Fibroblast of skin of left biceps (primary cell): ENCODE results near the gene BNC2.

Source experiments
- DNase-seq, 2 experiments: peaks; one replicate each; pipeline ENCODE4 v3.0.0-alpha.2; 2013; ENCODE audit warnings: low read depth in 2 of 2

BNC2 gene

DNA sequence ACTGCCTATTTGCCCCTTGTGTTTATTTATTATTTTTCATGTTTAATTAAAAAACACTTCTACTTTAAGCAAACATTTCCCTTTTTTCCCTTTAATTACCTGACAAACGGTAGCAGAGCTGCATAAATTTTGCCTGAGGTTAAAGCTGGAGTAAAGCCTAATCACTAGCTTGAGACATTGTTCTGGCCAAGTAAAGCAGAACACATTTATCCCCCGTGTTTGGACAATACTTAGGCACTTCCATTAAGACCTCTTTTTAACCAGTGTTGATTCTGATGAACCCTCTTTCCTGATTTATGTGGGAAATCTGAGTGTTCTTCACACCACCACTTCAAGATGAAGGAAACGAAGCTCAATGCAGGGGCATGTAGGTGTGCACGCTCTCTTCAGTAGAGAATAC is 54.5 kb downstream of the BNC2 start:
- DNase-seq = no peak

DNA sequence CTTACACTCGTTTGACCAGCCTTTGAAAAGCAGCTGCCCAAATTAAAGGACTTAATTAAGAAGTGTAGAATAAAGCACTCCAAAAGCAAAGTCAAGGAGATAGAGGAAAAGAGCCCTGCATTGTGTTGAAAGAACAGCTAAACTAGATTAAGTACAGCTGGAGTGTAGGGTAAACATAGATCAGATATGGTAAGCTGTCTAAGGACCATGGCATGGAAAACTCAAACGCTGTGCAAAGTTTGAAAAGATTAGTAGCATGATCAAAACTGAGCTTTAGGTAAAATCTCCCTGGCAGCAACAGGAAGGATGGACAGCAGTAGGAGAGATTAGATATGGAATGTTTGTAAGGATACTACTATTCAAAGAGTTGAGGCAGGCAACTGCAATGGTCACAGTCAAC is 55.4 kb downstream of the BNC2 start:
- no peak for DNase-seq

DNA sequence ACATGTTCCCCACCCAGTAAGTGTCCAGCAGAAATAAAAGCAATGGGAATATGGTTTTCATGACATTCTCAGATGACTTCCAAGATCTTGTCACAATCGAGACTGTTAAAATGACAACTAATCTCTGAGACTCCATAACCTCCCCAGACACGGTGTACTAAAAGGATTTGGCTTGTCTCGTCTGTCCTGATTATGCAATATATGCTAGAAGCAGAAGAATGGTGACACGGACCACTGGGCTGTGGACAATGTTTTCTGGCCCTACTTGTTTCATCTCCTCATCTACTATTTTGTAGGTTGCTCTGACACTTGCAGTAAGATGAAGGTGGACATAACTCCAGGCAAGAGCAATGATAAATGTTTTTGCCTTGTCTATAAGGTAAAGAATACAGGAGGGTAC is 56.6 kb downstream of the BNC2 start:
- DNase-seq = no peak

DNA sequence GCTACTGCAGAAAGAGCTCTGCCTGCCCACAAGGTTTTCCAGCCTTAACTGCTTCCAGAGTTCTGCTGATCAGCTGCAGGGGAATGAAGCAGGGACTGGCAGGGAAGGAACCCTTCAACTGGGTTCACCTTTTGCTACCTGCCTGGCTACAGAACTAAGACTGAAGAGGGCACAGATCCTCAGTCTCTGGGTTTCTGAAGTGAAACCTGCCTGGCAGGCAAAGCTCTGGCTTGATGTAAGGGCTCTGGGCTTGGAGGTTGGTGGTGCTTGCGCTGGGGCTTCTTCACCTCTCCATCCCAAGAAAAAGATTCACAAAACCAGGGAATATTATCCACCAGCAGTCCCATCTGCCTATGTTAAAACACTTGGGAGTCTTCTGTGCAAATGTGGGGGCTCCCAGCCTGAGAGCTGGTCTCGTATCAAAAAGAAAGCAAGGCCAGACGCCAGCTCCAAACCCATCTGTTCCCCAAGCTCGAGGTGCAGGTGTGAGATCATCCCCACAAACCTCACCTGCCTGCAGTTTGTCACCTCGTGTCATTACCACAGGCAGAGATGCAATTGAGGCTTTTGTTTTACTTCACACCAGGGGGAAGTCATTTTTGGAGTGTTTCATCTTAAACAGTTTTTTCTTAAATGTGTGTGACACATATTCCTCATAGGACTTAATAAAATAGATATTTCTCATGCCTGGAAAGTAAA is 58.3 kb downstream of the BNC2 start:
- no peak for DNase-seq

DNA sequence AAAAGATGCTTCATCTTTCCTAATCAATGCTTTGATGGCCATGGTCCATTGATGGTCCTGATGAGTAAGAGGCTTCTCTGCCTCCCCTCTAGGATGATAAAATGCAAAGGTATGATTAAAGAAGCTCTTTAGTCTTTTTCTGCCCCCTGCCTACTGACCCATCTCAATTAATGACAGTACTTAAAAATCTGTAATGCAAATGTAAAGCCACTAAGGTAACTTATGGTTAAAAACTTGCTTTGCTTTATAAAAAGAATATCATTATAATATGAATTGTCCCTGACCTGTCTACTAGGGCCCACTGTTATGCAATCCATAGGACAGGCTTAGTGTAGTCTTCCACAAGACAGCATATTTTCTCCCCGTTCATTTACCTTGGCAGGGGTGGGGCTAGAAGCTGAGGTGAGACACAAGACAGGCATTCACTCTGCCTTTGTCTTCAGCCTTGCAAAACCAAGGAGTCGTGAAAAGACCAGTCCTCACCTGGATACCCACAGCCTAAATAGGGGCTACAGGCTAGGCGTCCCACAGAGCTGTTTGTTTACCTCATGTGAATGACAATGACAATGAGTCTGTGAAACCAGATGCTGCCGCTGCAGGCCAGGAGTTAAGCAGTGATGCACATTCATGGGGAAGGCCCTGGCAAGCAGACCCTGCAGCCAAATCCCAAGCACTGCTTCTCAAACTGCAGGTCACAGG is 60.4 kb downstream of the BNC2 start:
- no peak for DNase-seq

DNA sequence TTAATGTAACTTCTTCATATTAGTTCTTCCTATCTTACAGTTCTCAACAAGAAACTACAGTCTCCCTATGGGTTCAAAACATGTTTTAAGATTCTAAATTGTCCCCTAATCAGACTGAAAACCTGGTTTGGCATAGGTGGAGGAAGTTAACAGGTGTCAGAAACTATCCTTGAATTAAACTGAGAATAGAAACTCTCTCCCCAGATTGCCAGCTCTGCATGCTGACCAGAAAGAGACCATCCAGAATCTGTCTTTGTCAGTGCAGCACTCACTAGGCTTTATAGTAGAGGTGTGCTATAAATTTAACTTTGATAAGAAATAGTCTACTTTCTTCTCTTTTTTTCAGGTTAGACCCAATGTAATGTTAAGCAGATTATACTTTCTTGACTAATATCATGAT is 63.8 kb downstream of the BNC2 start:
- DNase-seq = no peak

DNA sequence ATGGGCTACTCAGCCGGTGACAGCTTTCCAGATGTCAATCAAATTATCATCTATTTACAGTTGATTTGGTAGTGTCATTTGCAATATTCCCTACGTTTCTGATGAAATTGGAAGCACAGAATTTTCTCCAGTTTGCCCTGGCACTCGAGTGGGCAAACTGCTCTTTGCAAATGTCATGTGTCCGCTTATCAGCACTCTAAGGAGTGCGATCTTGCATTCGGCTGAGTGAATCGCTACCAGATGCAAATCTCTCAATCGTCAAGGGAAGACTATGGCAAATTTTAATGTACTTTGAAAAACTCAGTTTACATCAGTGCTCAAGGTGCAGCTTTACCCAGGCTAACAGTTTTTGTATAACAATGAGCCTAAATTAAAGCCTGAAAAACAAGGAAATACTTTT is 66.8 kb downstream of the BNC2 start:
- no peak for DNase-seq

DNA sequence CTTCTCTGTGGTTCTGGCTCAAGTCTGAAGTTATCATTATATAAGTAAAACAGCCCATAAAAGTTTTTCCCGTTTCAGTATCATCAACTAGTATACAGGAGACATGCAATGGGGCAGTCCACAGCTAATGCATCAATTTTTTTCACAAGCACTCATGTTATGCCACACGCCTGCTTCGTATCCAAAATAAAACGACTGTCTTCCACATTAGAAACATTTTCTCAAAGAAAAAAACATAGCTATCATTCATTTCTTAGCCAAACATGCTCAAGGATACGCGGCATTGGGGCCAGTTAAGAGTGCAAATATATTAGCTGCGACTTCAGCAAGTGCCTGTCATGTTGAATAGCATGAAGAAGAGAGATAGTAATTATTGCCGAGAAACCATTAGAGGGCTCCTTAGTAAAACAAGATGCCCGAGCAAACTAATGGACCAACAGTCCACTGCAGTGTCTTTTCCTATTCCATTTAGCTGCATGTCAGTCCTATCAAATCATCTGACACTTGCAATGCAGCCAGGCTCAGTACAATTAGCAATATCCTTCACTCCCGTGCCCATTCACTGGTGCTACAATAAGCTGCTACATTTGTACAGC is 68.5 kb downstream of the BNC2 start:
- no peak for DNase-seq

DNA sequence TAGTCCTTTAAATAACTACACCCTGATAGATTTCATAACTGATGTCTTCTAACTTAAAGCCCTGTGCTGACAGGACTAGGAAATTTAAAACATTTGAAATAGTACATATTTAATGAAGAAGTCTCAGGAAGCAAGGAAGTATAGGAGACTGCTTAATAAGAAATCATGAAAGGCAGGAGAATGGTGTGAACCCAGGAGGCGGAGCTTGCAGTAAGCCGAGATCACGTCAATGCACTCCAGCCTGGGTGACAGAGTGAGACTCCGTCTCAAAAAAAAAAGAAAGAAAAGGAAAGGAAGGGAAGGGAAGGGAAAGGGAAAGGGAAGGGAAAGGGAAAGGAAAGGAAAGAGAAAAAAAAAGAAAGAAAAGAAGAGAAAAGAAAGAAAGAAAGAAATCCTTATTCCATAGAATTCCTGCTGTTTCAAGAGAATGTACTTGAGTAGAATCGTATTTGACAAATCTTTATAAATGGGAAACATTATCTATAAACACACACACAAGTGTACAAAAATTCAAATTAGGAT is 74.1 kb downstream of the BNC2 start:
- DNase-seq = no peak

DNA sequence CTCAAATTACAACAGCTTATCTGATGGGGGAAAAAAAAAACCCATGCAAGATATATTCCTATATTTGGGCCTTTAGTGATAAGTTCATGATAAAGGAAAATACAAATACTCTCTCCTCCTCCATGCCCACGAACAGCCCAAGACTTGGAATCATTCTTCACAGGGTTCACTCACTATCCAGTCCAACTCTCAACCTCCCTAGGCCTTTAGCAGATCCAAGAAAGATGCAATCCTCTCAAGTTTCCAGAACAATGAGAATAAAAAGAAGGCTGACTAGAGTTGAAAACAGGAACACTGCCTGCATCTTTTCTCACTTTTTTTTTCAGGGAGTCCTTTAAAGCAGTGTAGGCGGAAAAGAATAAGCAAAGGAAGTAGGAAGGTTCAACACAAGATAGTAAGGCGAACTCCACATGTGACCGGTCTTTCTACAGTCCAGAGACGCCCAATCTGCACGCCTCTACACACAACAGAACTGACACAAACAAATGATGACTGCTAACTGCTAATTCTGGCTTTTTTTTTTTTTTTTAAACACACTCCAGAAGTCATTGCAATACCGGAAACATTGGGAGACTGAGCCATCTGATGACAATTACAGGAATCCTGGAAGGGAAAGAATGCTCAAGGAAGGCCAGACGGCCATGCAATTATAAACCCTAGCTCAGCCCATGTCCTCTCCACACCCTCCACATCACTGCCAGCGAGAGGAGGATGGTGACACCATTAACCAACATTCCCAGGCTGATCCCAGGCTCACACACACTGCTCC is 75.4 kb downstream of the BNC2 start:
- DNase-seq = peak; percentile 87 to 91

DNA sequence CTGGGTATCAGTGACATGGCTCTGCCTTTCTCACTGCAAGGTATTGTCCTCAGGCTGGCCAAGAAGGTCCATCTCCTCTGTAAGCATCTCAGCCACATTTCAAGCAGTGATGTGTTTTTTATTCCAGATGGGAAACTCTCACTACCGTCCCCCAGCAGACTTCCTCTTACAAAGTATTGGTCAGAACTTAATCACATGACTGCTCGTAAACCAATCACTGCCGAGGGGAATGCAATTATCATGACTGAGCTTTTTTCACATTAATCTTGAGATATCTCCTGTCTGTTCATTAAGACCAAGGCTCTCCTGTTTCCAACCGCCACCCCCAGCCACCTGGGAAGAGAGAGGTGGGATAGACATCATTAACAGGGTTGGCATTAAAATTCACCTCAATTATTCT is 76.4 kb downstream of the BNC2 start:
- no peak for DNase-seq

DNA sequence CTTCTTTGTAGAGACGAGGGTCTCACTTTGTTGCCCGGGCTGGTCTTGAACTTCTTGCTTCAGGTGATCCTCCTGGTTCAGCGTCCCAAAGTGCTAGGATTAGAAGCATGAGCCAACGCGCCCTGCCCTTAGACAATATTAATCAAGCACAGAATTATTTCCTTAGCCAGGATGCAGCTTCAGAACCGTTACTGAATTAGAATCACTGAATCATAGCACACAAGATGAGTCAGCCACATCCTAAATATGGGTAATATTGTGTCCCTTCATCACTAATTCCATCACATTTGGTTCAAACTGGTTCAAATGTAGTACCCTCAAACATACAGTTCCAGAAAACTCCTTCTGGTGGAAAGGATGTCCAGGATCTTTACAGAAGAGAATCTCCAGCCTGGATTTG is 82.7 kb downstream of the BNC2 start:
- DNase-seq = no peak

DNA sequence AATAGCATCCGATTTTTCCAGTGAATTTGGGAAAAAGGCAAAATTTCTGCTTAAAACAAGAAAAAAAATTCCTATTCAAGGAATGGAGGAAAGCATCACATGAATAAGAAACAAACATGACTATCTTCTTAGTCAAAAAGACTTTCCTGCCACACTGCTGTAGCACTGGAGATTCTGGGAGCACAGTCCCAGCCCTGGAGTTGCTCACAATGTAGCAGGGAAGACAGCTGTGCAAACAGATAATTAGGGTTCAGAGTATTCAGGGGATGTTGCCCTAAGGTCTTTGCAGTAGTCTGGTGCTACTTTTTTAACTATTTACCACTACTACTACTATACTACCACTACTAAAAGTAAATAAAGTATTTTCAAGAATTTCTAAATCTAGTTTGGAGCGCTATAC is 86.5 kb downstream of the BNC2 start:
- no peak for DNase-seq

DNA sequence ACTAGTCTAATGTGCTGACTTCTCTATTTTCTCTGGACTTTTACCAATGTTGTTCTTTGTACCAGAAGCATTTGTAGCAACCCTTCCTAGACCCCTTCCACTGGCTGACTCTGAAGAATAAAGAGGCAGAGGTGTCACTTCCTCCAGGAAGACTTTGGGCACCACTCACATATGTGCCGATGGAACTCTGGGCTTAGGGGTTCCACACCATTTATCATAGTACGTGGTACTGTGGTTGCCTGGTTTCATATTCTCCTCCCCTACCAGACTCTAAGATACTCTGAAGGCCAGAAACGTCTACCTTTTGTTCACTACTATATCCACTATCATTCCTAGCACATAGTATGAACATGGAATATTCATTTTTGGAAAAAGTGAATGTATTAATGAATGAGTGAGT is 88.0 kb downstream of the BNC2 start:
- DNase-seq = no peak

DNA sequence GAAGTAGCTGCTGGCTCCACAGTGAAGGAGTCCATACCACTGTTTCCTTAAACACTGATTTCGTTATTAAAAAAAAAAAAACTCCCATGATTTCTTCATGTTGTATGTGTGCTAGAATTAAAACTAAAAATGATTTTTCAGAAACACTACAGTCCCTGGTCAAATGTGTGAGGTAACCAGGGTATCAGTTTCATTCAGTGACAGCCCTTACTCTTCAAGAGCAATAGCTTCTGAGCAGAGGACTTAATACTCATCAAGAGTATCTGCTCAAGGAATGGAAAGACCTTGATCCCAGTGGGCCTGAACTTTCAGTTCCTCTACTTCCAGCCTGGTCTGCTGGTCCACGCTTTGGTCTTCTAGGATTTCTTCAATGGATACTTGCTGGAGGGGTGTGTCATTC is 95.1 kb downstream of the BNC2 start:
- DNase-seq = no peak

DNA sequence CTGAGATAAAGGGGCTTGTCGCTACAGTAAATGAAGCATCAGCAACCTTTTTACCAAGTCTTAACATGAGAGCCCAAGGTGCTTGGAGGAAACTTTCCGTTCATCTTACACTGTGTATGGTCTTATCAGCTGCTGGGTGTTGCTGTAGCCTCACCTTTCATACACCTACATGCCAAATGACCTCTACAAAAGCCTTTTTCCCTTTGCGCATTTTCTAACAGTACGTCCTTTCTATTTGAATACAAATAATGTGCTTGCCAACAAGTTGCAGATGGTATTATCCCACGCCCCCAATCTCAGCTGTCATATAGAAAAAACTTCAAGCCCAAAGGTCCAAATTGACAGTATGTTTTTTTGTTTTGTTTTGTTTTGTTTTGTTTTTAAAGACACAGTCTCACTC is 96.9 kb downstream of the BNC2 start:
- DNase-seq = no peak

DNA sequence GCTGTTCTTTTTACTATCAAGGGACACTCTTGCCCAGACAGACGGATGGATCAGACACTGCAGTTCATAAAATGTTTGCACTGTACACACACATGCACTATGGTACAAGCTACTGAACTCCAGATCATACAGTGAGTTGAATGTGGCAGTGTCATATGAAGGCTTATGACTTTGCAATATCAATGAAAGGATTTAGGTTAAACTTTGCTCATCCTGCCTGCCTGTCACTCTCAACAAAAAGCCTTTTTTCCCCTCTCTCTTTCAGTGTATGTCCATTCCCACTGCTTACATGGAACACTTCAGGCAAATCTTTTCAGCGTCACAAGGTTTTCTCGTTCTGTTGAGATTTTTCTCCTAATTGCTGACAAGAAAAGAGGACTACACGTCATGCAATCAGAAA is 97.4 kb downstream of the BNC2 start:
- DNase-seq = no peak

DNA sequence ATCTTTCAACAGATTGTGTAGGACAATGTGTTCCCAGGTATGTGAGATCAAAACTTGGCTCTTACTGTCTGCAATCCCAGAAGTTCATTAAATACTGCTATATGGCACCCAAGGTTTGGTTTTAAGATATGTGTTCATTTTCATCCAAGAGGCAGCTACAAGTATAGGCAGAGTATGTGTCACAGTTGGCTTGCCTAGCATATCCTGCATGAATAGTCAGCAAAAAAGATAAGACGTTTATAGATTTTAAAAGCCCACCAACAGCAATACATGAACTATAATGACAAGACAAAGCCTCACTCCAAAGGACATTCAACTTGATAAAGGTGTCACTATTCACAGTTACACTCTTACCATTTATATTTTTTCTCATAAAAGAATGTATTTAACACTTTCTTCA is 99.1 kb downstream of the BNC2 start:
- no peak for DNase-seq

DNA sequence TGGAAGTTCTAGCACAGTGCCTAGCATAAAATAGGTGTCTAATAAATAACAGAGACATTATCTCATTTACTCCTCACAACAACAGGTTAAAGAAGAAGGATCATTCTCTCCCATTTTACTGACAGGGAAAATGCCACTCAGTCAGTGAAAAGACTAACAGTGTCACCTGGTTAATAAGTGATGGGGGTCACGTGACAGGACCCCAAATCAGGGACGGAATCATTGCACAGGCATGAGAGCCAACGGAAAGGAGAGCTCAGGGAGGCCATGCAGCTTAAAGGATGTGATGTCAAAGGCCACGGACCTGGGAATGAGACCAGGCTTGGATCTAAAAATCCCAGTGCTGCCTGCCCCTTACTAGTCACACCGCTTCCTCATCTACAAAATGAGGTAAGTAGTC is 101.2 kb downstream of the BNC2 start:
- DNase-seq = no peak

DNA sequence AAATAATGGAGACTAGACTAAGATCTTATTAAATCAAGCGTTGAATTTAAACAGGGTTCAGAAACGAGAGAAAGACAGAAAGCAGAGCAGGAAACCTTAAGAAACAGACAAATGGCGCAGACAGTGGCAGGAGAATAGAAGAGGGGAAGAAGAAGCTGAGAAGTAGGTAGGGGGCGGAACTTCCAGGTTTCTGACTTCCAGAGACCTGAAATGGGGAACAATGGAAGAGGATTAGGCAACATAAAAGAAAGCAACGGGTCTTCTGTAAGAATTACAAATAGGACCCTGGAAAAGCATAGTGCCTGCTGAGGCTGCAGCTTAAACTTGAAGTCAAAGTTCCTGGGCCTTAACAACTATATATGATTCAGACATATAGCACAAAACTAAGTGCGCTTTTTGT is 101.7 kb downstream of the BNC2 start:
- DNase-seq = no peak

DNA sequence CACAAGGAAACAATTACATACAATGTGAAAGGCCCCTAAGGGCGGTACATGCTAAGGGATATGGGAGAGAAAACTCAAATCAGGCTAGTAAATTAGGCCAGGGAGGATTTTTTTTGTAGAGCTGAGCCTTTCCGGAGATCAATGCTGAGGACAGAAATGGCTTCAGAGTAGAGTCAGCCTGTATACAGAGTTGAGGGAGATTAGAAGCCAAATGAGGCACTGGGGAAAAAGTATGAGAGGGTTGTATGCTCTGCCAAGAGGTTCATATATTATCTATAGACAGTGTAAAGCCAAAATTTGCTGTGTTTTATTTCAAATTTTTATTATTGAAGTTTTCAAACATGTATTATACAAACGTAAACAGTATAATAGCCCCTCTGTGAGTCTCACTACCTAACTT is 103.1 kb downstream of the BNC2 start:
- no peak for DNase-seq

DNA sequence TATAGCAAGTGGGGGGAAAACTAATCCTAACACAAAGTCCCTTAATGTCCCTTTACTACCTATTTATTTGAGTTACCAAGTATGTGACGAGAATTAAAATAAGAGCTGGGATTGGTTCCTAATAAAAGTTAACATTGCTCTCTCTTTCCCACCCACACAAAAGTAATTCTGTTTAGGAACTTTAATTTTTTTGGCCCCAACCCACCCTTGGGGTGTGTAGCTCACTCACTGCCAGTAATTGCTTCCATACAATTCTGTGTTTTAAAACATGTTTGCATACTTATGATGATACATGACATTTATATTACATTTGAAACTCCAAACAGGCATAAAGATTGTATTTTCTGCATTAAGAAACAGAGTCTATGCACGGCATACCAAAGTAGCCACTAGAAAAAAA is 106.5 kb downstream of the BNC2 start:
- no peak for DNase-seq
